HepG2 (cell line): ENCODE results near the gene JPH4. TPM values are rescaled to one million over a fixed set of nuclear protein-coding genes. Genes with fewer than 3 reads are reported as not detected.

Experiments
- BORCS8-MEF2B ChIP-seq: sonication (generic); formaldehyde crosslinking; IDR thresholded peaks from 2 replicates; pipeline ENCODE4 v1.8.0; 2022; ENCODE audit warnings: mild to moderate bottlenecking, missing genetic modification reagents
- CENPT ChIP-seq: sonication (generic); formaldehyde crosslinking; IDR thresholded peaks from 2 replicates; pipeline ENCODE4 v1.8.0; 2022; ENCODE audit warnings: low read depth, mild to moderate bottlenecking, moderate library complexity, missing genetic modification reagents
- DNMT3B ChIP-seq: conservative IDR thresholded peaks from 2 replicates; pipeline ENCODE4 v1.6.1; 2016; ENCODE audit warnings: missing biosample characterization, control low read depth
- MAX ChIP-seq: IDR thresholded peaks from 2 replicates; pipeline ENCODE4 v1.6.1; 2012; ENCODE audit warnings: inconsistent platforms
- NCOA5 ChIP-seq: sonication (generic); formaldehyde crosslinking; IDR thresholded peaks from 2 replicates; pipeline ENCODE4 v1.4.0; 2020; ENCODE audit warnings: missing genetic modification reagents
- NRL ChIP-seq: sonication (generic); formaldehyde crosslinking; IDR thresholded peaks from 2 replicates; pipeline ENCODE4 v1.5.0; 2020; ENCODE audit warnings: missing genetic modification reagents, mild to moderate bottlenecking, moderate library complexity, borderline replicate concordance
- PITX1 ChIP-seq: sonication (generic); formaldehyde crosslinking; IDR thresholded peaks from 2 replicates; pipeline ENCODE4 v1.5.1; 2020; ENCODE audit warnings: mild to moderate bottlenecking, missing genetic modification reagents
- PPARG ChIP-seq: conservative IDR thresholded peaks from 2 replicates; pipeline ENCODE4 v1.6.1; 2016; ENCODE audit warnings: missing biosample characterization, missing genetic modification reagents
- SNAPC4 ChIP-seq: sonication (generic); formaldehyde crosslinking; IDR thresholded peaks from 2 replicates; pipeline ENCODE4 v1.4.0; 2020; ENCODE audit warnings: mild to moderate bottlenecking, missing genetic modification reagents
- SPEN ChIP-seq: sonication (generic); formaldehyde crosslinking; IDR thresholded peaks from 2 replicates; pipeline ENCODE4 v1.5.1; 2020; ENCODE audit warnings: low read depth, mild to moderate bottlenecking, missing genetic modification reagents
- SSRP1 ChIP-seq: IDR thresholded peaks from 2 replicates; pipeline ENCODE4 v1.6.1; 2016; ENCODE audit warnings: control low read depth
- TBX3 ChIP-seq: fragments of 450-650 bp; IDR thresholded peaks from 2 replicates; pipeline ENCODE4 v1.6.1; 2017; ENCODE audit warnings: antibody characterized with exemption, mild to moderate bottlenecking, inconsistent platforms, borderline replicate concordance
- YY1 ChIP-seq: IDR thresholded peaks from 2 replicates; pipeline ENCODE4 v1.6.1; 2011; ENCODE audit warnings: low read length, low read depth, moderate library complexity, mild to moderate bottlenecking; ENCODE audit not compliant: insufficient read depth, insufficient replicate concordance
- ZBTB14 ChIP-seq: sonication (generic); formaldehyde crosslinking; IDR thresholded peaks from 2 replicates; pipeline ENCODE4 v1.4.0; 2020; ENCODE audit warnings: missing genetic modification reagents
- ZNF503 ChIP-seq: sonication (generic); formaldehyde crosslinking; IDR thresholded peaks from 2 replicates; pipeline ENCODE4 v1.4.0; 2020; ENCODE audit warnings: missing genetic modification reagents
- ZNF563 ChIP-seq: sonication (generic); formaldehyde crosslinking; IDR thresholded peaks from 2 replicates; pipeline ENCODE4 v1.8.0; 2022; ENCODE audit warnings: mild to moderate bottlenecking, moderate library complexity, missing genetic modification reagents
- ZNF691 ChIP-seq: sonication (generic); formaldehyde crosslinking; IDR thresholded peaks from 2 replicates; pipeline ENCODE4 v1.4.0; 2020; ENCODE audit warnings: missing genetic modification reagents, low read depth, mild to moderate bottlenecking, borderline replicate concordance
- ZNF7 ChIP-seq: IDR thresholded peaks from 2 replicates; pipeline ENCODE4 v1.6.1; 2016; ENCODE audit warnings: missing biosample characterization, missing genetic modification reagents
- polyA plus RNA-seq, 8 experiments: library from polyadenylated mRNA; depleted of rRNA in 3 of 8; stranded (reverse) in 7 of 8; unstranded in 1 of 8; fragments of >200 nt; fragmentation: Illumina TruSeq in 4 of 8; extraction: Trizol in 4 of 8; gene quantifications; 2 replicates each; pipeline versions ENCODE4 v1.2.1 to v1.2.3, GENCODE V29; 2011 to 2016; ENCODE audit warnings: low read depth in 4 of 8, missing spikeins in 1 of 8, mixed read lengths in 1 of 8; ENCODE audit not compliant: insufficient read depth in 1 of 8
- total RNA-seq, 5 experiments: library from RNA; depleted of rRNA; stranded (reverse); fragments of >200 nt; fragmentation: Illumina TruSeq; extraction: Trizol; gene quantifications; 2 replicates each; pipeline ENCODE4 v1.2.3, GENCODE V29; 2016; ENCODE audit warnings: low read depth in 1 of 5
- TF ChIP-seq, protein P1 (sequence below): sonication (generic); formaldehyde crosslinking; IDR thresholded peaks from 2 replicates; pipeline ENCODE4 v1.4.0; 2020; ENCODE audit warnings: missing genetic modification reagents; ENCODE audit errors: not compliant biosample characterization

The JPH4 gene
- total and polyA plus RNA-seq, 2 of the 13 experiments (the other 11 are each of a cell fraction or from before 2014, with no cell fraction given) = 0.08 to 0.22 TPM

DNA sequence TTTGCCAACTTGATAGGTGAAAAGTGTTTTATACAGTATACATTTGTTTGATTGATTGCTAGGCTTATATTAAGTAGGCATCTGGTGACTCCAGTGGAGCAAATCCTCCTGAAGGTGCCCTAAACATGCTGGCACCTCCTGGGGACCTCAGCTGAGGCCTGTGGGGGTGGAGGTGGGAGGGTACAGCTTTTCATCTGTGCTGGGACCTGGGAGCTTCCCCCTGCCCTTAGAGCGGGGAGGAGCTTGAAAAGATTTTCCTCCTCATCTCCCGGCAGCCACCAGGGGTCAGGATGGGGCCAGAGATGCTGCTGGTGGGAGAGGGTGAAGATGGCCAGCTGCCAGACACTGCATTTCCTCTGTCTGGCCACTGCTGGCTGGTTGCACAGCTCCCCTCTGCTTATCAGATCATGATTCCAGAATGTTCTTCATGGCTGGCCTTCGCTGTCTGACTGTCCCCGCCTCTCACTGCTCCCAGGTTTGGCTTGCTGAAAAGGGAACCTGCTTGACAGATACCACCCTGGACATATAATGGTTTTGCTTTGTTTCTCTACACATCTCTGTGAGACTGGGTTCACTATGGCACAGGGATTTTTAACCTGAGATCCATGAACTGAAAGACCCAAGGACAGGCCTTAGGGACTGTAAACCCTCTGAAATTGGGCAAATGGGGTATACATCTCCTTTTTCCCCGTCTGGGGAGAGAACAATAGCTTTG, 10.5 kb upstream of the JPH4 start (continued):
- TF ChIP-seq ZNF503 (CRISPR knock-in tag) (peak; percentile 65; the same call in 1 of the 2 replicates), MAX (peak; percentile 96), DNMT3B (CRISPR knock-in tag) (peak; percentile 82; the same call in 1 of the 2 replicates), SNAPC4 (CRISPR knock-in tag) (peak; percentile 85), BORCS8-MEF2B (CRISPR knock-in tag) (peak; percentile 98), CENPT (CRISPR knock-in tag) (no peak), TBX3 (no peak), ZNF691 (CRISPR knock-in tag) (peak; percentile 95; the same call in 1 of the 2 replicates), NRL (CRISPR knock-in tag) (peak; percentile 96; the same call in 1 of the 2 replicates), ZBTB14 (CRISPR knock-in tag) (no peak), SPEN (peak; percentile 97), ZNF563 (CRISPR knock-in tag) (peak; percentile 80; the same call in 1 of the 2 replicates), ZNF7 (CRISPR knock-in tag) (peak; percentile 37; the same call in 1 of the 2 replicates), PITX1 (peak; percentile 94), SSRP1 (CRISPR knock-in tag) (peak; percentile 97), NCOA5 (CRISPR knock-in tag) (no peak), PPARG (CRISPR knock-in tag) (peak; percentile 76), YY1 (peak; percentile 87)
- TF ChIP-seq, protein P1, sequence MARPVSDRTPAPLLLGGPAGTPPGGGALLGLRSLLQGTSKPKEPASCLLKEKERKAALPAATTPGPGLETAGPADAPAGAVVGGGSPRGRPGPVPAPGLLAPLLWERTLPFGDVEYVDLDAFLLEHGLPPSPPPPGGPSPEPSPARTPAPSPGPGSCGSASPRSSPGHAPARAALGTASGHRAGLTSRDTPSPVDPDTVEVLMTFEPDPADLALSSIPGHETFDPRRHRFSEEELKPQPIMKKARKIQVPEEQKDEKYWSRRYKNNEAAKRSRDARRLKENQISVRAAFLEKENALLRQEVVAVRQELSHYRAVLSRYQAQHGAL (CRISPR knock-in tag) = no peak
